HepG2 (cell line): Measurements from ENCODE around the gene PAFAH1B2. TPM values are rescaled to one million over a fixed set of nuclear protein-coding genes. Genes with fewer than 3 reads are reported as not detected.

Experiments used
- EED ChIP-seq: sonication (generic); formaldehyde crosslinking; IDR thresholded peaks from 2 replicates; pipeline ENCODE4 v1.5.0; 2020; ENCODE audit warnings: mild to moderate bottlenecking, missing genetic modification reagents
- FLYWCH1 ChIP-seq: sonication (generic); formaldehyde crosslinking; IDR thresholded peaks from 2 replicates; pipeline ENCODE4 v1.8.1; 2023; ENCODE audit warnings: mild to moderate bottlenecking, missing genetic modification reagents
- GATAD2A ChIP-seq: IDR thresholded peaks from 2 replicates; pipeline ENCODE4 v1.6.1; 2016
- HMG20A ChIP-seq: IDR thresholded peaks from 2 replicates; pipeline ENCODE4 v1.6.1; 2016; ENCODE audit warnings: borderline replicate concordance
- HNF1A ChIP-seq, 2 experiments: sonication (generic) in 1 of 2; formaldehyde crosslinking in 1 of 2; IDR thresholded peaks; 2 replicates each; pipeline versions ENCODE4 v1.4.0 to v1.6.1; 2016 to 2020; ENCODE audit warnings: borderline replicate concordance in 1 of 2, low read depth in 1 of 2, mild to moderate bottlenecking in 1 of 2, missing genetic modification reagents in 1 of 2
- MED13 ChIP-seq: sonication (generic); formaldehyde crosslinking; IDR thresholded peaks from 2 replicates; pipeline ENCODE4 v1.5.0; 2020; ENCODE audit warnings: missing genetic modification reagents
- NFRKB ChIP-seq: fragments of 450-650 bp; IDR thresholded peaks from 2 replicates; pipeline ENCODE4 v1.6.1; 2017
- RBFOX2 ChIP-seq: fragments of 200-400 bp; formaldehyde crosslinking; IDR thresholded peaks from 2 replicates; pipeline ENCODE4 v1.6.1; 2017; ENCODE audit warnings: low read depth, mild to moderate bottlenecking, low read length
- RFXAP ChIP-seq: sonication (generic); formaldehyde crosslinking; IDR thresholded peaks from 2 replicates; pipeline ENCODE4 v1.4.0; 2020; ENCODE audit warnings: missing genetic modification reagents, borderline replicate concordance
- THAP8 ChIP-seq: sonication (generic); formaldehyde crosslinking; IDR thresholded peaks from 2 replicates; pipeline ENCODE4 v1.5.1; 2020; ENCODE audit warnings: missing genetic modification reagents, mild to moderate bottlenecking, borderline replicate concordance
- ZBTB10 ChIP-seq: sonication (generic); formaldehyde crosslinking; IDR thresholded peaks from 2 replicates; pipeline ENCODE4 v1.4.0; 2020; ENCODE audit warnings: missing genetic modification reagents, borderline replicate concordance
- ZNF746 ChIP-seq: sonication (generic); formaldehyde crosslinking; IDR thresholded peaks from 2 replicates; pipeline ENCODE4 v1.8.0; 2022; ENCODE audit warnings: mild to moderate bottlenecking, missing genetic modification reagents
- ZNF773 ChIP-seq: sonication (generic); formaldehyde crosslinking; IDR thresholded peaks from 2 replicates; pipeline ENCODE4 v1.4.0; 2020; ENCODE audit warnings: missing genetic modification reagents, borderline replicate concordance
- polyA plus RNA-seq, 8 experiments: library from polyadenylated mRNA; depleted of rRNA in 3 of 8; stranded (reverse) in 7 of 8; unstranded in 1 of 8; fragments of >200 nt; fragmentation: Illumina TruSeq in 4 of 8; extraction: Trizol in 4 of 8; gene quantifications; 2 replicates each; pipeline versions ENCODE4 v1.2.1 to v1.2.3, GENCODE V29; 2011 to 2016; ENCODE audit warnings: low read depth in 4 of 8, missing spikeins in 1 of 8, mixed read lengths in 1 of 8; ENCODE audit not compliant: insufficient read depth in 1 of 8
- total RNA-seq, 5 experiments: library from RNA; depleted of rRNA; stranded (reverse); fragments of >200 nt; fragmentation: Illumina TruSeq; extraction: Trizol; gene quantifications; 2 replicates each; pipeline ENCODE4 v1.2.3, GENCODE V29; 2016; ENCODE audit warnings: low read depth in 1 of 5
- TF ChIP-seq, protein P1 (sequence below): IDR thresholded peaks from 2 replicates; pipeline ENCODE4 v1.6.1; 2016; ENCODE audit warnings: low read depth, control low read depth
- TF ChIP-seq, protein P2 (sequence below): sonication (generic); formaldehyde crosslinking; IDR thresholded peaks from 2 replicates; pipeline ENCODE4 v1.8.1; 2023; ENCODE audit warnings: mild to moderate bottlenecking, inconsistent platforms, moderate library complexity, missing genetic modification reagents, borderline replicate concordance

Gene PAFAH1B2
- total and polyA plus RNA-seq, 2 of the 13 experiments (the other 11 are each of a cell fraction or from before 2014, with no cell fraction given): 28.8 to 104 TPM

- no peak for TF ChIP-seq HNF1A (IDR thresholded peaks at IDR 0.05; ENCODE audit: low read depth)
- TF ChIP-seq HNF1A (CRISPR knock-in tag; IDR thresholded peaks at IDR 0.05; ENCODE audit: borderline replicate concordance): peak; percentile 66; the same call in 1 of the 2 replicates
- peak; percentile 94 for TF ChIP-seq RBFOX2
- TF ChIP-seq ZNF746 (CRISPR knock-in tag): peak; percentile 84
- TF ChIP-seq RFXAP: peak; percentile 46; the same call in 1 of the 2 replicates
- TF ChIP-seq FLYWCH1 (CRISPR knock-in tag): no peak
- 0 out of 2 replicates have a peak, but pooled peaks have one; percentile 30 for TF ChIP-seq THAP8
- no peak for TF ChIP-seq MED13 (CRISPR knock-in tag)
- TF ChIP-seq, protein P1, sequence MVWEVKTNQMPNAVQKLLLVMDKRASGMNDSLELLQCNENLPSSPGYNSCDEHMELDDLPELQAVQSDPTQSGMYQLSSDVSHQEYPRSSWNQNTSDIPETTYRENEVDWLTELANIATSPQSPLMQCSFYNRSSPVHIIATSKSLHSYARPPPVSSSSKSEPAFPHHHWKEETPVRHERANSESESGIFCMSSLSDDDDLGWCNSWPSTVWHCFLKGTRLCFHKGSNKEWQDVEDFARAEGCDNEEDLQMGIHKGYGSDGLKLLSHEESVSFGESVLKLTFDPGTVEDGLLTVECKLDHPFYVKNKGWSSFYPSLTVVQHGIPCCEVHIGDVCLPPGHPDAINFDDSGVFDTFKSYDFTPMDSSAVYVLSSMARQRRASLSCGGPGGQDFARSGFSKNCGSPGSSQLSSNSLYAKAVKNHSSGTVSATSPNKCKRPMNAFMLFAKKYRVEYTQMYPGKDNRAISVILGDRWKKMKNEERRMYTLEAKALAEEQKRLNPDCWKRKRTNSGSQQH (CRISPR knock-in tag): no peak
- no peak for TF ChIP-seq ZNF773 (CRISPR knock-in tag)
- peak; percentile 29; the same call in 1 of the 2 replicates for TF ChIP-seq ZBTB10 (CRISPR knock-in tag)
- peak; percentile 65 for TF ChIP-seq GATAD2A
- TF ChIP-seq, protein P2, sequence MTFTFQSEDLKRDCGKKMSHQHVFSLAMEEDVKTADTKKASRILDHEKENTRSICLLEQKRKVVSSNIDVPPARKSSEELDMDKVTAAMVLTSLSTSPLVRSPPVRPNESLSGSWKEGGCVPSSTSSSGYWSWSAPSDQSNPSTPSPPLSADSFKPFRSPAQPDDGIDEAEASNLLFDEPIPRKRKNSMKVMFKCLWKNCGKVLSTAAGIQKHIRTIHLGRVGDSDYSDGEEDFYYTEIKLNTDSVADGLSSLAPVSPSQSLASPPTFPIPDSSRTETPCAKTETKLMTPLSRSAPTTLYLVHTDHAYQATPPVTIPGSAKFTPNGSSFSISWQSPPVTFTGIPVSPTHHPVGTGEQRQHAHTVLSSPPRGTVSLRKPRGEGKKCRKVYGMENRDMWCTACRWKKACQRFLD (CRISPR knock-in tag): no peak
- TF ChIP-seq HMG20A (CRISPR knock-in tag): no peak
- TF ChIP-seq NFRKB: no peak
- TF ChIP-seq EED (CRISPR knock-in tag): peak; percentile 49; the same call in 1 of the 2 replicates
Observed at GRCh38 chr11:117143871-117144476, at the start of gene PAFAH1B2 (continued).
